ENCODE results near the gene OXA1L. TPM values are rescaled to one million over a fixed set of nuclear protein-coding genes. Genes with fewer than 3 reads are reported as not detected.
A peak's percentile ranks its signal among the peaks of the same experiment; 100 is the strongest.

OXA1L gene
- total and polyA plus RNA-seq, 2 of the 13 experiments (the other 11 are each of a cell fraction or from before 2014, with no cell fraction given), result 230 to 589 TPM

DNA sequence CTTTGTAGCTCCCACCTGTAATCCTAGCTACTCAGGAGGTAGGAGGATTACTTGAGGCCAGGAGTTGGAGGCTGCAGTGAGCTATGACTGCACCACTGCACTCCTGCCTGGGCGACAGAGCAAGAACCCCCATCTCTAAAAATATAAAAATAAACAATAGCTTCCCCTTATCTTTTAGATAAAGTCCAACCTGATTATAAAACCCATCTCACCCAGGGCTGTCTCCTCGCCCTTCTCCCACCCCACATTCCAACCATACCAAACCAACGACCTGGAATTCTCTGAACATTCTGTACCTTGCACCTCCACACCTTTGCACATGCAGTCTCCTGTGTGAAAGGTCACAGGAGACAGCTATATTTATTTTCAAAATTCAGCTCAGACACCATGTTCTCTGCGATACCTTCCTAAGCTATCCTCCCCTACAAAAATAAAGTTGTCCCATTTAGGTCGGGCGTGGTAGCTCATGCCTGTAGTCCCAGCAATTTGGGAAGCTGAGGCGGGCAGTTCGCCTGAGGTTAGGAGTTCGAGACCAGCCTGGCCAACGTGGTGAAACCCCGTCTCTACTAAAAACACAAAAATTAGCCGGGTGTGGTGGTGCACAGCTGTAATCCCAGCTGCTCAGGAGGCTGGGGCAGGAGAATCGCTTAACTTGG lies 41.1 kb downstream of the OXA1L start (continued):
- TF ChIP-seq GATAD2A (CRISPR knock-in tag; IDR thresholded peaks at IDR 0.05) (peak; percentile 59), REPIN1 (CRISPR knock-in tag; IDR thresholded peaks at IDR 0.05; ENCODE audit: borderline replicate concordance, low read depth) (peak; percentile 69; the same call in 1 of the 2 replicates), DMAP1 (CRISPR knock-in tag; IDR thresholded peaks at IDR 0.05) (0 out of 2 replicates have a peak, but pooled peaks have one; percentile 62), ZNF839 (CRISPR knock-in tag; IDR thresholded peaks at IDR 0.05; ENCODE audit: borderline replicate concordance) (0 out of 2 replicates have a peak, but pooled peaks have one; percentile 72), HNF4G (IDR thresholded peaks at IDR 0.05; ENCODE audit: borderline replicate concordance, low read depth, low read length) (peak; percentile 93), HNF4G (CRISPR knock-in tag; IDR thresholded peaks at IDR 0.05; ENCODE audit: borderline replicate concordance, low read depth) (no peak; the same call in 1 of the 2 replicates), SMARCE1 (IDR thresholded peaks at IDR 0.05; ENCODE audit: borderline replicate concordance) (no peak), PHF21A (CRISPR knock-in tag; IDR thresholded peaks at IDR 0.05) (peak; percentile 86; the same call in 1 of the 2 replicates), SCMH1 (CRISPR knock-in tag; IDR thresholded peaks at IDR 0.05; ENCODE audit: borderline replicate concordance) (no peak), ZNF83 (CRISPR knock-in tag; IDR thresholded peaks at IDR 0.05; ENCODE audit: borderline replicate concordance) (no peak)

DNA sequence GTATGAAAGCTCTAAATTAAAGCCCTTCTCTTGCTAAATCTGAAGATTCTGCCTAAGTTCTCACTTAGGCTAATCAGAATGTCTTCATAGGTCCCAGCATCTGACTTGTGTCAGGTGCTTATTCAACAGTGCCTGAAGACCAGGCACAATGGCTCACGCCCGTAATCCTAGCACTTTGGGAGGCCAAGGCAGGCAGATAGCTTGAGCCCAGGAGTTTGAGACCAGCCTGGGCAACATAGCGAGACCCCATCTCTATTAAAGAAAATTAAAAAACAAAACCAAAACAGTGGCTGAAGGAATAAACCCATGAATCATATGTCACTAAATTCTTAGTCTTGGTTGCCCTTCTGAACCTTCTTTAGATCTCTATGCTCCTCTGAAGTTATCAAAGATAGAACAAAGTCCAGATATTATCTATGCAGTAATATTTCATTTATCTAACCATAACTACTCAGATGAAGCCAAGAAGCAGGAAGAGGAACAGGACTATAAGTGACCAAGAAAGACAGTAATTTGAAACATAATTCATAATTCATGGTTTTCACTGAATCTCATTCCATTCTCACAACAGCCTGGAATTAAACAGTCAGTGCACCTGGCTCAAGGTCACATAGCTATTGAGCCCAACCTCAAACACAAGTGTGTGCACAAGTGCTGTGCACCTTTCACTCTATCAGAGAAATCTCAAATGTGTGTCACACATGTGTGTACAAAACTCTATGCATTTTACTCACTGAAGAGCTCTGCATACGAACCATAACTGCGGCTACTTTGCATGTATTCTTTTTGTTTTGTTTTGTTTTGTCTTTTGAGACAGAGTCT lies 42.1 kb downstream of the OXA1L start:
- intact Hi-C loops (cut with micrococcal nuclease; ENCODE audit: unreplicated experiment) (no loop called here), in situ Hi-C loops (cut with HindIII; ENCODE audit: extremely low pct_ligation_motif_present, low pct_unique_long_range_greater_than_20kb) (no loop called here)
- BruUV-seq (replicated peaks), result no TSS peak
- DNase-seq (ENCODE audit: low spot score), result peak; percentile 52
- peaks cover 34% of the 10 kb centered on the region for H3K4me1 ChIP-seq (ENCODE audit: insufficient read depth, low read length)
- H2AFZ ChIP-seq (ENCODE audit: low read length), result no peak overlapping the region
- H3K79me2 ChIP-seq (ENCODE audit: insufficient read depth, low read length), result no peaks in the 10 kb centered on the region
- no peak overlapping the region for H3K4me3 ChIP-seq (replicated peaks in 1 of 3; ENCODE audit: insufficient read depth in 1 of 3, low read depth in 2 of 3, low read length in 3 of 3)
- FAIRE-seq, result peak; percentile 52
- ChIA-PET POLR2A (interaction anchor here (0.8 to 3.4 kb wide), 10 partner anchors 11 to 219 kb away, joined by 3 to 26 read pairs (median 3); partner anchors contain the start of genes DAD1, LRP10 and OXA1L), CTCF (ENCODE audit: low intra/inter-chr PET ratio, low total read pairs) (no interaction called here)
- H3K4me2 ChIP-seq (ENCODE audit: low read depth, low read length), result peak overlapping the region; percentile 14; the same call in 1 of the 2 replicates
- no peaks in the 10 kb centered on the region for H4K20me1 ChIP-seq (ENCODE audit: insufficient read depth, low read length)
- no peak overlapping the region for H3K9ac ChIP-seq (ENCODE audit: insufficient read depth, low read depth, low read length)
- H3K27me3 ChIP-seq (ENCODE audit: control insufficient read depth in 1 of 2, insufficient read depth in 2 of 2, low read length in 2 of 2), result no peaks in the 10 kb centered on the region
- H3K36me3 ChIP-seq (replicated peaks in 1 of 2; ENCODE audit: control insufficient read depth in 1 of 2, insufficient read depth in 2 of 2, low read length in 2 of 2), result no peaks in the 10 kb centered on the region
- WGBS (ENCODE audit: low lambda C conversion rate), result 58% methylated on average over 5 of the region's 5 CpGs
- peak; percentile 15; the same call in 2 of the 3 replicates for ATAC-seq
- H3K9me3 ChIP-seq (ENCODE audit: low read length), result no peaks in the 10 kb centered on the region
- no peak overlapping the region for H3K27ac ChIP-seq (ENCODE audit: extremely low read length, insufficient read depth, low read length)
- TF ChIP-seq, protein P1, sequence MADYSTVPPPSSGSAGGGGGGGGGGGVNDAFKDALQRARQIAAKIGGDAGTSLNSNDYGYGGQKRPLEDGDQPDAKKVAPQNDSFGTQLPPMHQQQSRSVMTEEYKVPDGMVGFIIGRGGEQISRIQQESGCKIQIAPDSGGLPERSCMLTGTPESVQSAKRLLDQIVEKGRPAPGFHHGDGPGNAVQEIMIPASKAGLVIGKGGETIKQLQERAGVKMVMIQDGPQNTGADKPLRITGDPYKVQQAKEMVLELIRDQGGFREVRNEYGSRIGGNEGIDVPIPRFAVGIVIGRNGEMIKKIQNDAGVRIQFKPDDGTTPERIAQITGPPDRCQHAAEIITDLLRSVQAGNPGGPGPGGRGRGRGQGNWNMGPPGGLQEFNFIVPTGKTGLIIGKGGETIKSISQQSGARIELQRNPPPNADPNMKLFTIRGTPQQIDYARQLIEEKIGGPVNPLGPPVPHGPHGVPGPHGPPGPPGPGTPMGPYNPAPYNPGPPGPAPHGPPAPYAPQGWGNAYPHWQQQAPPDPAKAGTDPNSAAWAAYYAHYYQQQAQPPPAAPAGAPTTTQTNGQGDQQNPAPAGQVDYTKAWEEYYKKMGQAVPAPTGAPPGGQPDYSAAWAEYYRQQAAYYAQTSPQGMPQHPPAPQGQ (CRISPR knock-in tag; IDR thresholded peaks at IDR 0.05; ENCODE audit: borderline replicate concordance), result 0 out of 2 replicates have a peak, but pooled peaks have one; percentile 31
- TF ChIP-seq ZNF430 (CRISPR knock-in tag; IDR thresholded peaks at IDR 0.05) (peak; percentile 32; the same call in 1 of the 2 replicates), NCOR1 (IDR thresholded peaks at IDR 0.05; ENCODE audit: borderline replicate concordance, low read length) (no peak; the same call in 1 of the 2 replicates), ZNF773 (CRISPR knock-in tag; IDR thresholded peaks at IDR 0.05; ENCODE audit: borderline replicate concordance) (no peak), ZNF772 (CRISPR knock-in tag; IDR thresholded peaks at IDR 0.05) (no peak), ZNF670 (CRISPR knock-in tag; IDR thresholded peaks at IDR 0.05; ENCODE audit: borderline replicate concordance) (no peak), SOX6 (IDR thresholded peaks at IDR 0.05) (no peak), SOX6 (CRISPR knock-in tag; IDR thresholded peaks at IDR 0.05) (peak; percentile 14; the same call in 1 of the 2 replicates), GATAD2A (CRISPR knock-in tag; IDR thresholded peaks at IDR 0.05) (peak; percentile 27; the same call in 1 of the 2 replicates), ASH2L (IDR thresholded peaks at IDR 0.05; ENCODE audit: insufficient read length, low read depth, low read length) (peak; percentile 4)
- TF ChIP-seq, protein P2, sequence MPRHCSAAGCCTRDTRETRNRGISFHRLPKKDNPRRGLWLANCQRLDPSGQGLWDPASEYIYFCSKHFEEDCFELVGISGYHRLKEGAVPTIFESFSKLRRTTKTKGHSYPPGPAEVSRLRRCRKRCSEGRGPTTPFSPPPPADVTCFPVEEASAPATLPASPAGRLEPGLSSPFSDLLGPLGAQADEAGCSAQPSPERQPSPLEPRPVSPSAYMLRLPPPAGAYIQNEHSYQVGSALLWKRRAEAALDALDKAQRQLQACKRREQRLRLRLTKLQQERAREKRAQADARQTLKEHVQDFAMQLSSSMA (CRISPR knock-in tag; IDR thresholded peaks at IDR 0.05), result no peak

Data from HepG2 (cell line).